ENCODE data around the gene GALNT14.

The GALNT14 gene

GRCh38 chr2:30940839-30941238 lies 197.4 kb downstream of the GALNT14 start:
- Histone ChIP-seq H3K9ac (ENCODE audit: low read depth, low read length) (no peak overlapping the region), H3K36me3 (ENCODE audit: insufficient read depth, low read length) (no peaks in the 10 kb centered on the region), H3K4me1 (ENCODE audit: insufficient read depth, low read length) (peaks cover 17% of the 10 kb centered on the region; the same call in 1 of the 2 replicates), H3K9me3 (ENCODE audit: control insufficient read depth, insufficient read depth, low read length) (no peaks in the 10 kb centered on the region)

GRCh38 chr2:30939364-30939763 lies 198.9 kb downstream of the GALNT14 start:
- H3K4me1 ChIP-seq (ENCODE audit: insufficient read depth, low read length): peaks cover 17% of the 10 kb centered on the region; the same call in 1 of the 2 replicates
- no peaks in the 10 kb centered on the region for H3K9me3 ChIP-seq (ENCODE audit: control insufficient read depth, insufficient read depth, low read length)
- no peak overlapping the region for H3K9ac ChIP-seq (ENCODE audit: low read depth, low read length)
- no peaks in the 10 kb centered on the region for H3K36me3 ChIP-seq (ENCODE audit: insufficient read depth, low read length)

GRCh38 chr2:30938196-30938595 lies 200.0 kb downstream of the GALNT14 start:
- Histone ChIP-seq H3K4me1 (ENCODE audit: insufficient read depth, low read length) (peaks cover 17% of the 10 kb centered on the region; the same call in 1 of the 2 replicates), H3K9ac (ENCODE audit: low read depth, low read length) (no peak overlapping the region), H3K36me3 (ENCODE audit: insufficient read depth, low read length) (no peaks in the 10 kb centered on the region), H3K9me3 (ENCODE audit: control insufficient read depth, insufficient read depth, low read length) (no peaks in the 10 kb centered on the region)

- Histone ChIP-seq H3K36me3 (ENCODE audit: insufficient read depth, low read length) (no peaks in the 10 kb centered on the region), H3K9me3 (ENCODE audit: control insufficient read depth, insufficient read depth, low read length) (no peaks in the 10 kb centered on the region), H3K4me1 (ENCODE audit: insufficient read depth, low read length) (peaks cover 17% of the 10 kb centered on the region; the same call in 1 of the 2 replicates)
These were observed 201.3 kb downstream of the GALNT14 start for GRCh38 chr2:30936977-30937376.

GRCh38 chr2:30935795-30936194 lies 202.4 kb downstream of the GALNT14 start:
- Histone ChIP-seq H3K9ac (ENCODE audit: low read depth, low read length) (no peak overlapping the region), H3K36me3 (ENCODE audit: insufficient read depth, low read length) (no peaks in the 10 kb centered on the region), H3K4me1 (ENCODE audit: insufficient read depth, low read length) (peaks cover 17% of the 10 kb centered on the region; the same call in 1 of the 2 replicates), H3K9me3 (ENCODE audit: control insufficient read depth, insufficient read depth, low read length) (no peaks in the 10 kb centered on the region)

More at GRCh38 chr2:30936977-30937376, 201.3 kb downstream of the GALNT14 start:
- H3K9ac ChIP-seq (ENCODE audit: low read depth, low read length): no peak overlapping the region

GRCh38 chr2:30934066-30934465 lies 204.2 kb downstream of the GALNT14 start:
- Histone ChIP-seq H3K9me3 (ENCODE audit: control insufficient read depth, insufficient read depth, low read length) (no peaks in the 10 kb centered on the region), H3K9ac (ENCODE audit: low read depth, low read length) (no peak overlapping the region), H3K4me1 (ENCODE audit: insufficient read depth, low read length) (peaks cover 17% of the 10 kb centered on the region; the same call in 1 of the 2 replicates), H3K36me3 (ENCODE audit: insufficient read depth, low read length) (no peaks in the 10 kb centered on the region)

- Histone ChIP-seq H3K4me1 (ENCODE audit: insufficient read depth, low read length) (peaks cover 11% of the 10 kb centered on the region; the same call in 1 of the 2 replicates), H3K9me3 (ENCODE audit: control insufficient read depth, insufficient read depth, low read length) (no peaks in the 10 kb centered on the region), H3K36me3 (ENCODE audit: insufficient read depth, low read length) (no peaks in the 10 kb centered on the region; the same call in 1 of the 2 replicates), H3K9ac (ENCODE audit: low read depth, low read length) (no peak overlapping the region)
These were observed 204.7 kb downstream of the GALNT14 start for GRCh38 chr2:30933496-30933895.

- no peaks in the 10 kb centered on the region; the same call in 1 of the 2 replicates for H3K36me3 ChIP-seq (ENCODE audit: insufficient read depth, low read length)
- no peak overlapping the region for H3K9ac ChIP-seq (ENCODE audit: low read depth, low read length)
- H3K9me3 ChIP-seq (ENCODE audit: control insufficient read depth, insufficient read depth, low read length): no peaks in the 10 kb centered on the region
- 0 out of 2 replicates have a peak, but pooled peaks cover 5% of the 10 kb centered on the region for H3K4me1 ChIP-seq (ENCODE audit: insufficient read depth, low read length)
These were observed 205.4 kb downstream of the GALNT14 start for GRCh38 chr2:30932870-30933269.

- H3K4me1 ChIP-seq (ENCODE audit: insufficient read depth, low read length): no peaks in the 10 kb centered on the region
- H3K36me3 ChIP-seq (ENCODE audit: insufficient read depth, low read length): no peaks in the 10 kb centered on the region; the same call in 1 of the 2 replicates
- no peaks in the 10 kb centered on the region for H3K9me3 ChIP-seq (ENCODE audit: control insufficient read depth, insufficient read depth, low read length)
- H3K9ac ChIP-seq (ENCODE audit: low read depth, low read length): no peak overlapping the region
These were observed 206.3 kb downstream of the GALNT14 start for GRCh38 chr2:30931841-30932407.

- Histone ChIP-seq H3K36me3 (ENCODE audit: insufficient read depth, low read length) (no peaks in the 10 kb centered on the region; the same call in 1 of the 2 replicates), H3K9ac (ENCODE audit: low read depth, low read length) (no peak overlapping the region), H3K9me3 (ENCODE audit: control insufficient read depth, insufficient read depth, low read length) (no peaks in the 10 kb centered on the region), H3K4me1 (ENCODE audit: insufficient read depth, low read length) (no peaks in the 10 kb centered on the region)
These were observed 207.5 kb downstream of the GALNT14 start for GRCh38 chr2:30930716-30931115.

- no peak overlapping the region for H3K9ac ChIP-seq (ENCODE audit: low read depth, low read length)
- H3K36me3 ChIP-seq (ENCODE audit: insufficient read depth, low read length): no peaks in the 10 kb centered on the region; the same call in 1 of the 2 replicates
- no peaks in the 10 kb centered on the region for H3K4me1 ChIP-seq (ENCODE audit: insufficient read depth, low read length)
- H3K9me3 ChIP-seq (ENCODE audit: control insufficient read depth, insufficient read depth, low read length): no peaks in the 10 kb centered on the region
These were observed 210.7 kb downstream of the GALNT14 start for GRCh38 chr2:30927465-30928075.

- Histone ChIP-seq H3K36me3 (ENCODE audit: insufficient read depth, low read length) (no peaks in the 10 kb centered on the region; the same call in 1 of the 2 replicates), H3K9me3 (ENCODE audit: control insufficient read depth, insufficient read depth, low read length) (no peaks in the 10 kb centered on the region), H3K9ac (ENCODE audit: low read depth, low read length) (no peak overlapping the region), H3K4me1 (ENCODE audit: insufficient read depth, low read length) (no peaks in the 10 kb centered on the region)
These were observed 211.6 kb downstream of the GALNT14 start for GRCh38 chr2:30926606-30927005.

- no peaks in the 10 kb centered on the region; the same call in 1 of the 2 replicates for H3K36me3 ChIP-seq (ENCODE audit: insufficient read depth, low read length)
- no peak overlapping the region for H3K9ac ChIP-seq (ENCODE audit: low read depth, low read length)
- H3K4me1 ChIP-seq (ENCODE audit: insufficient read depth, low read length): no peaks in the 10 kb centered on the region
- H3K9me3 ChIP-seq (ENCODE audit: control insufficient read depth, insufficient read depth, low read length): no peaks in the 10 kb centered on the region
These were observed 214.6 kb downstream of the GALNT14 start for GRCh38 chr2:30923623-30924022.

GRCh38 chr2:30920511-30920910 lies 217.7 kb downstream of the GALNT14 start:
- Histone ChIP-seq H3K4me1 (ENCODE audit: insufficient read depth, low read length) (no peaks in the 10 kb centered on the region), H3K9ac (ENCODE audit: low read depth, low read length) (no peak overlapping the region), H3K36me3 (ENCODE audit: insufficient read depth, low read length) (no peaks in the 10 kb centered on the region), H3K9me3 (ENCODE audit: control insufficient read depth, insufficient read depth, low read length) (no peaks in the 10 kb centered on the region)

GRCh38 chr2:30915486-30915885 lies 222.8 kb downstream of the GALNT14 start:
- no peaks in the 10 kb centered on the region for H3K36me3 ChIP-seq (ENCODE audit: insufficient read depth, low read length)
- no peak overlapping the region for H3K9ac ChIP-seq (ENCODE audit: low read depth, low read length)
- no peaks in the 10 kb centered on the region for H3K9me3 ChIP-seq (ENCODE audit: control insufficient read depth, insufficient read depth, low read length)
- H3K4me1 ChIP-seq (ENCODE audit: insufficient read depth, low read length): 0 out of 2 replicates have a peak, but pooled peaks cover 3% of the 10 kb centered on the region
